Osteocyte (in vitro differentiated cells): ENCODE data around the gene OSBPL8. TPM values are rescaled to one million over a fixed set of nuclear protein-coding genes. Genes with fewer than 3 reads are reported as not detected.

Source experiments
- DNase-seq: peaks from one replicate; pipeline ENCODE4 v3.0.0; 2021; ENCODE audit warnings: mixed read lengths; ENCODE audit not compliant: unreplicated experiment; ENCODE audit errors: extremely low spot score
- H3K27ac Mint-ChIP-seq: one replicate; pipeline ENCODE4 v1.8.0; 2021; ENCODE audit warnings: mild to moderate bottlenecking, mixed read lengths; ENCODE audit not compliant: unreplicated experiment
- H3K27me3 Mint-ChIP-seq: one replicate; pipeline ENCODE4 v1.8.0; 2021; ENCODE audit warnings: mixed read lengths; ENCODE audit not compliant: unreplicated experiment
- H3K36me3 Mint-ChIP-seq: one replicate; pipeline ENCODE4 v1.8.0; 2021; ENCODE audit warnings: mixed read lengths; ENCODE audit not compliant: unreplicated experiment
- H3K4me1 Mint-ChIP-seq: one replicate; pipeline ENCODE4 v1.8.0; 2021; ENCODE audit warnings: mixed read lengths; ENCODE audit not compliant: unreplicated experiment
- H3K4me3 Mint-ChIP-seq: one replicate; pipeline ENCODE4 v1.8.0; 2021; ENCODE audit warnings: mild to moderate bottlenecking, moderate library complexity, mixed read lengths; ENCODE audit not compliant: unreplicated experiment
- H3K9me3 Mint-ChIP-seq: one replicate; pipeline ENCODE4 v1.8.0; 2021; ENCODE audit warnings: mixed read lengths; ENCODE audit not compliant: unreplicated experiment
- total RNA-seq: library from RNA; stranded (reverse); gene quantifications from 2 replicates; pipeline ENCODE4 v1.2.1, GENCODE V29; 2021
- TF ChIP-seq, protein P1 (sequence below): fragments of 200-600 bp; sonication (generic); IDR thresholded peaks from 2 replicates; pipeline ENCODE4 v1.5.0; 2021; ENCODE audit warnings: antibody characterized with exemption, mild to moderate bottlenecking, moderate library complexity

Gene OSBPL8
- total RNA-seq, 1 donor from 2014 or later = 87.8 TPM

DNA sequence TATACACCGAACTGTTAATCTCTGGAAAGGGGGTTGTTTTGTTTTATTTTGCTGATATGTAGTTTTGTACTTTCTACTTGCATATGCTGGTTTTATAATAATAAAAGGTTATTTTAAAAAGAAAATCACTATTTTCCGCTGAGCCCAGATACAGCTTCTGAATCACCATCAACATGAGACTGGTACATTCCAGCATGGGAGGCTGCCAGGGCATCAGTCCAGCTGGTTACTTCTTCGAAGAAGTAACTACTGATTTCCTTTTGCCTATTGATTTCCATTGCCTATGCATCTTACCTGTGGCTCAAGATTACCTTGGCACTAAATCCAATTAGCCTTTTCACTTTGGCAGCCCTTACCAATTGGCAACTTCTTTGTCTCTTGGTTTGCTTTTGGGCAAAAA lies 11.7 kb upstream of the OSBPL8 start:
- DNase-seq = no peak
- Mint-ChIP-seq H3K27ac (no peak overlapping the region), H3K27me3 (no peaks in the 10 kb centered on the region), H3K9me3 (peaks cover 5% of the 10 kb centered on the region), H3K4me1 (no peaks in the 10 kb centered on the region), H3K36me3 (peaks cover 4% of the 10 kb centered on the region), H3K4me3 (no peak overlapping the region)
- TF ChIP-seq, protein P1, sequence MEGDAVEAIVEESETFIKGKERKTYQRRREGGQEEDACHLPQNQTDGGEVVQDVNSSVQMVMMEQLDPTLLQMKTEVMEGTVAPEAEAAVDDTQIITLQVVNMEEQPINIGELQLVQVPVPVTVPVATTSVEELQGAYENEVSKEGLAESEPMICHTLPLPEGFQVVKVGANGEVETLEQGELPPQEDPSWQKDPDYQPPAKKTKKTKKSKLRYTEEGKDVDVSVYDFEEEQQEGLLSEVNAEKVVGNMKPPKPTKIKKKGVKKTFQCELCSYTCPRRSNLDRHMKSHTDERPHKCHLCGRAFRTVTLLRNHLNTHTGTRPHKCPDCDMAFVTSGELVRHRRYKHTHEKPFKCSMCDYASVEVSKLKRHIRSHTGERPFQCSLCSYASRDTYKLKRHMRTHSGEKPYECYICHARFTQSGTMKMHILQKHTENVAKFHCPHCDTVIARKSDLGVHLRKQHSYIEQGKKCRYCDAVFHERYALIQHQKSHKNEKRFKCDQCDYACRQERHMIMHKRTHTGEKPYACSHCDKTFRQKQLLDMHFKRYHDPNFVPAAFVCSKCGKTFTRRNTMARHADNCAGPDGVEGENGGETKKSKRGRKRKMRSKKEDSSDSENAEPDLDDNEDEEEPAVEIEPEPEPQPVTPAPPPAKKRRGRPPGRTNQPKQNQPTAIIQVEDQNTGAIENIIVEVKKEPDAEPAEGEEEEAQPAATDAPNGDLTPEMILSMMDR = no peak

GRCh38 chr12:76569685-76570604 lies 10.4 kb upstream of the OSBPL8 start:
- peaks cover 4% of the 10 kb centered on the region for H3K36me3 Mint-ChIP-seq
- no peak overlapping the region for H3K4me3 Mint-ChIP-seq
- TF ChIP-seq, protein P1 = no peak
- no peak overlapping the region for H3K27ac Mint-ChIP-seq
- DNase-seq = no peak
- no peaks in the 10 kb centered on the region for H3K4me1 Mint-ChIP-seq
- H3K9me3 Mint-ChIP-seq = peaks cover 5% of the 10 kb centered on the region
- no peaks in the 10 kb centered on the region for H3K27me3 Mint-ChIP-seq

DNA sequence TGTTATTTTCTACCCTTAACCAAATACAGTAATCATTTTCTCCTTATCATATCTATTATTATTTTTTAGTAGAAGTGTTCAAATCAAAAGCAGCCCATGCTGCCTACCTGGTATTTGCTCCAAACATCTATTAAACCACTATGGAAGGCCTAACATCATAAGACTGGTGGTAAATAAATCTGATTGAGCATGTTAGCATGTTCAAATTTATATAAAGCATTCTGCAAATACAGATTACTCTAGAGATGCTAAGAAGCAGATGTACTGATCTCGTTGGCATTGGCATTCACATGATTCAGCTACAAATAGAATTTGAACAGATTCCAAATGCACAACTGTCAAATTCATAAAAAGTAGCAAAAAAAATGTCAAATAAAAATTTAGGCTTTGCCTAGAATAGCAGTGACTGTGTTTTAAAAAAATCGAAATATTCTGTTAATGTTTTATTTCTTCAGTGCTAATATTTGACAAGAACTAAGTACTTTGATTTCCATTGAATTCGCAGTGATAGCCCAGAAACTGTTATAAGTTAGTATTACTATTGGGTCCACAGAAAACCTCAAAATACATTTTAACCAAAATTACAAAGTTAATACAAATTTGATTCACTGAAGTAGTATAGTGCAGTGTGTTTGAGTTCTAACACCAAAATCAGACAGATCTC lies 9.4 kb upstream of the OSBPL8 start:
- peaks cover 1% of the 10 kb centered on the region for H3K9me3 Mint-ChIP-seq

DNA sequence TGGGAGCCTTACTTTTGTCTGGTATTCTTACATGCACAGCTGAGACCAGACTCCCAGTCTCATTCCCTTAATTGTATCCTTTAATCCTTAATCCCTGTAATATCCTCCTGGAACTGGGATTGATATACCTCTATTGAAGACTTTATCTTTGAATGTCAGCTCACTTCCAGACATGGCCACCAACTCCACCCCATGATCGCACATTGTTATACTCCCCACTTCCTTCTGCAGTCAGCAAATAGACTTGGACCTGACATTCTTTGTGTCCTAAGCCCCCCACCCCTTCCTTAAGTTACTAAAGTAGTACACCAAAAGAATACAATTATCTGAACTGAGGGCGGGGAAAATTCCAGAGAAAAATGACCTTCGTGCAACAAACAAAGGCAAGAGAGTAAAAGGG lies 8.6 kb upstream of the OSBPL8 start:
- TF ChIP-seq, protein P1 = no peak
- H3K27ac Mint-ChIP-seq = no peak overlapping the region
- no peaks in the 10 kb centered on the region for H3K27me3 Mint-ChIP-seq
- no peak for DNase-seq
- no peaks in the 10 kb centered on the region for H3K4me1 Mint-ChIP-seq
- no peaks in the 10 kb centered on the region for H3K36me3 Mint-ChIP-seq
- no peak overlapping the region for H3K4me3 Mint-ChIP-seq
- no peaks in the 10 kb centered on the region for H3K9me3 Mint-ChIP-seq

More for the DNA sequence above, 9.4 kb upstream of the OSBPL8 start:
- Mint-ChIP-seq H3K4me1 (no peaks in the 10 kb centered on the region), H3K27ac (no peak overlapping the region), H3K36me3 (no peaks in the 10 kb centered on the region), H3K4me3 (no peak overlapping the region), H3K27me3 (no peaks in the 10 kb centered on the region)
- DNase-seq = no peak
- TF ChIP-seq, protein P1 = no peak

GRCh38 chr12:76563061-76563460 lies 3.5 kb upstream of the OSBPL8 start:
- H3K27ac Mint-ChIP-seq = no peak overlapping the region
- H3K4me3 Mint-ChIP-seq = no peak overlapping the region
- H3K36me3 Mint-ChIP-seq = peaks cover 4% of the 10 kb centered on the region
- no peaks in the 10 kb centered on the region for H3K27me3 Mint-ChIP-seq
- no peaks in the 10 kb centered on the region for H3K9me3 Mint-ChIP-seq
- no peak for DNase-seq
- H3K4me1 Mint-ChIP-seq = peaks cover 8% of the 10 kb centered on the region
- TF ChIP-seq, protein P1 = no peak
